HCT116 (cell line): ENCODE data around the gene BAHCC1.

Experiments
- EZH2phosphoT487 ChIP-seq: fragments of 200-600 bp; IDR thresholded peaks from 2 replicates; pipeline ENCODE4 v1.6.1; 2018; ENCODE audit warnings: antibody characterized with exemption, borderline replicate concordance
- TF ChIP-seq, protein P1 (sequence below), 3 experiments: fragments of 200-600 bp in 1 of 3; sonication (generic) in 1 of 3; IDR thresholded peaks in 2 of 3; conservative IDR thresholded peaks in 1 of 3; 2 replicates each; pipeline ENCODE4 v1.5.1; 2012 to 2017; ENCODE audit warnings: low read depth in 2 of 3, low read length in 2 of 3, antibody characterized with exemption in 1 of 3, borderline replicate concordance in 1 of 3, control low read depth in 1 of 3, mild to moderate bottlenecking in 1 of 3, mixed read lengths in 1 of 3, mixed run types in 1 of 3, moderate library complexity in 1 of 3; ENCODE audit not compliant: insufficient read depth in 1 of 3

GRCh38 chr17:81514489-81514738 is 119.2 kb downstream of the BAHCC1 start:
- no peak for TF ChIP-seq EZH2phosphoT487
- TF ChIP-seq, protein P1, sequence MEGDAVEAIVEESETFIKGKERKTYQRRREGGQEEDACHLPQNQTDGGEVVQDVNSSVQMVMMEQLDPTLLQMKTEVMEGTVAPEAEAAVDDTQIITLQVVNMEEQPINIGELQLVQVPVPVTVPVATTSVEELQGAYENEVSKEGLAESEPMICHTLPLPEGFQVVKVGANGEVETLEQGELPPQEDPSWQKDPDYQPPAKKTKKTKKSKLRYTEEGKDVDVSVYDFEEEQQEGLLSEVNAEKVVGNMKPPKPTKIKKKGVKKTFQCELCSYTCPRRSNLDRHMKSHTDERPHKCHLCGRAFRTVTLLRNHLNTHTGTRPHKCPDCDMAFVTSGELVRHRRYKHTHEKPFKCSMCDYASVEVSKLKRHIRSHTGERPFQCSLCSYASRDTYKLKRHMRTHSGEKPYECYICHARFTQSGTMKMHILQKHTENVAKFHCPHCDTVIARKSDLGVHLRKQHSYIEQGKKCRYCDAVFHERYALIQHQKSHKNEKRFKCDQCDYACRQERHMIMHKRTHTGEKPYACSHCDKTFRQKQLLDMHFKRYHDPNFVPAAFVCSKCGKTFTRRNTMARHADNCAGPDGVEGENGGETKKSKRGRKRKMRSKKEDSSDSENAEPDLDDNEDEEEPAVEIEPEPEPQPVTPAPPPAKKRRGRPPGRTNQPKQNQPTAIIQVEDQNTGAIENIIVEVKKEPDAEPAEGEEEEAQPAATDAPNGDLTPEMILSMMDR (IDR thresholded peaks at IDR 0.05 in 2 of 3, conservative IDR thresholded peaks at IDR 0.05 in 1 of 3; ENCODE audit: borderline replicate concordance in 1 of 3, insufficient read depth in 1 of 3, low read depth in 2 of 3, low read length in 2 of 3): no peak
